NCI-H187 treated with DMSO at 0.1 percent for 48 hours (cell line): ENCODE measurements around the gene TPRN.

Experiments used
- DNase-seq: peaks from one replicate; lab custom pipeline; 2025; lab: John Stamatoyannopoulos, UW

The TPRN gene

DNA sequence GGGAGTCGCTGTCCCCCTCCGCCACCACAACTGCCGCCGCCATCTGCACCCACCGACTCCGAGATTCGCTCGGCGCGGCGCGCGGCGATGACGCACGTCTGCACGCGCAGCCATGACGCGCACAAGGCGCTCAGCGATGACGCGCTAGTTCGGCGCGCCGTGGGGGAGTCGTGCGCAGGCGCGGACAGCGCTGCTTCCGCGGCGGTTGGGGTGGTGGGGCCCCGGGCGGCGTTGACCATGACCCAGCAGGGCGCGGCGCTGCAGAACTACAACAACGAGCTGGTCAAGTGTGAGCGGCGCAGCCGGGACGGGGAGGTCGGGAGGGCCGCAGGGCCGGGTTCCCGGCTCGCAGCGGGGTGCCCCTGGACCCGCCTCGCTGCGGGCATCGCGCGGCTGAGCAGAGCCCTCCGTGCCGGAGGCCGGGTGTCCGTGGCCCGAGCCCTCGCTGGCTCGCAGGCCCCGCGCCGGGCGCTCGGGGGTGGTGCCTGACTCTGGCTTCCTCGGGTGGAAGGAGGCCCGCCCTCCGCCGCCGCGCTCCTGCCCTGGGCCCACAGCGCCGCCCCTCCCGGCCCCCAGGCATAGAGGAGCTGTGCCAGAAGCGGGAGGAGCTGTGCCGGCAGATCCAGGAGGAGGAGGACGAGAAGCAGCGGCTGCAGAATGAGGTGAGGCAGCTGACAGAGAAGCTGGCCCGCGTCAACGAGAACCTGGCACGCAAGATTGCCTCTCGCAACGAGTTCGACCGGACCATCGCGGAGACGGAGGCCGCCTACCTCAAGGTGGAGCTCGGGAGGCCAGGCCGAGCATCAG is 11.8 kb downstream of the TPRN start, which contains the start of the genes ANAPC2 and SSNA1:
Gene ANAPC2, minus strand, starts transcription at position 71 of the 807 bp plus-strand sequence. Its CDS starts 28 bp downstream, at position 43.
Gene SSNA1, plus strand, starts transcription at position 187 of the 807 bp plus-strand sequence. Its CDS starts 51 bp downstream, at position 238.
- DNase-seq: no peak

DNA sequence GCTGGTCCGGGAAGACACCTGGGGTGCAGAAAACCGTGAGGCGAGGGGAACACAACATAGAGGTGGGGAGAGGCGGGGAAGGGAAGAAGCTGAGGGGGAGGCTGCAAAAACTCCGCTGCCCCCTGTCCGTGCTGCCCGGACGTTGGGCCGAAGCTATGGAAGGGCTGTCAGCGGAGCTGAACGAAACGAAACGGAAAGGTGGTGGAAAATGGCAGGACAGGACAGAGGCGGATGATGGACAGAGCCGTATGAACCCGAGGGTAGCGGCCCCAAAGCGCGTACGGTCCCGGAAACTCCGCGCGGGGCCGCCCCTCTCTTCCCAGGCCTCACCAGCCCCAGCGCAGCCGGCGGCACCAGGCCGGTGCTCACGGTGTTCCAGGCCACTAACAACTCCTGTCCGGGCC is 12.5 kb downstream of the TPRN start:
- no peak for DNase-seq

DNA sequence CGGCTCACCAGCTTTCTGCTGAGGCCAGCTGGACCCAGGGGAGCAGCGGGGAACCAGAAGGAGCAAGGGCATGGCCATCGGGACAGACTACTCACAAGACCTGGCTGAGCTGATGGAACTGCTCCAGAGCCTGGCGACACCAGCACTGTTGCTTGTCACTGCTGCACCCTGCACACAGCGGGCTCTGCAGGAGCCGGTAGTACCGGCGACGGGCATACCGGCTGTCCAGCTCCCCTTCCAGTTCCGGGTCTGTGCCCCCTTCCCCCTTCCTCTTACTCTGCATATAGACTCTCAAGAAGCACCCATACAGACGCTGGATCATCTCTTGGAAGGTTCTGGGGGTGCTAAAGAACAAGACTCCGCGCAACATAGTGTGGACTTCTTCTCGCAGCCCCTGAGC is 13.2 kb downstream of the TPRN start:
- no peak for DNase-seq

GRCh38 chr9:137186385-137186784 is 14.2 kb downstream of the TPRN start:
- DNase-seq: no peak

DNA sequence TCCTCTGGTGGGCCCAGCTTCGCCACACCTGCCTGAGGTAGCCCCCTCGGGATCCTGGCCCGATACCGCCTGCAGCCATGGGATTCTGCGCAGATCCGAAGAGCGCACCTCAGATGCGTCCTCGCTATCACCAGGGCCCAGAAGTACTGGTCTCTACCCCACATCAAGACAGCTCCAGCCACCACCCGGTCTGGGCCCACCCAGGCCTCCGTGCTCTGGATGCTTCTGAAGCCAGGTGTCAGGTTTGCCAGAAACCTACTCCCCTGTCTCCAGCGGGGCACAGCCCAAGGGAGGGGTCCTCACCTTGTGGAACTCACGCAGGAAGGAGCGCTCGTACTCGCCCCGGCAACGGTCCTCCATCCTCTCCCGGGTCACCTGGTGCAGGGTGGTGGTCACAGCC is 14.6 kb downstream of the TPRN start:
- DNase-seq: no peak

DNA sequence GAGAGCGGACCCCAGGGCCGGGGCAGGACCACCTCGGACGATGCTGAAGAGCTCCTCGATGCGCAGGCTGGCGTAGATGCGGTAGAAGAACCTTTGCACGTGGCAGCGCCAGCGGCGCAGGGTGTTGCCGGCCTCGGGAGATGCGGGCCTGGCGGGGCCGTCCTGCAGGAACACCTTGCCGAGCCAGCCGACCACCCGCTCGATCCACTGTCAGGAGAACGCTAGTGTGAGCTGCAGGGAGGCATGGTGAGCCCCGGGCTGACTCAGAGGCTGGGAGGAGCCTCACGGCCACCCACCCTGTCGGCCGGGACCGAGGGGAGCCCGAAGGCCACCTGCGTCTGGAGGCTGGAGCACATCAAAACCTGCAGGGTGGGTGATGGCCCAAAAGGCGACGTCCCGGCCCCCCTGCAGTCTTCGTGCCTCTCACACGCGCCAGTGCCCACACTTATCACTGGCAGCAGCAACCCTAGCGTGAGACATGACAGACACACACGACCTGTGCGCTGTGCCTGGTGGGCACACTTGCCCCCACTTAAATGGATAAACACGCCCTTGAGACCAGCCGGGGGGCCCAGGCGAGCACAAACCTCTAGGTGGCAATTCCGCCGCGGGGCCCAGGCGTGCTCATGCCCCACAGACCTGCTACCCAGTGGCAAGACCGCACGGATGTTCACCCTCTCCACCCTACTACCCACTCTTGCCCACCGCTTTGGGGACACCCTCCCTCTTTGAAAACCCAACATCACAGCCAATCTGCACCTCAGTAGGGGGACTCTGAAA is 15.5 kb downstream of the TPRN start:
- DNase-seq: no peak

DNA sequence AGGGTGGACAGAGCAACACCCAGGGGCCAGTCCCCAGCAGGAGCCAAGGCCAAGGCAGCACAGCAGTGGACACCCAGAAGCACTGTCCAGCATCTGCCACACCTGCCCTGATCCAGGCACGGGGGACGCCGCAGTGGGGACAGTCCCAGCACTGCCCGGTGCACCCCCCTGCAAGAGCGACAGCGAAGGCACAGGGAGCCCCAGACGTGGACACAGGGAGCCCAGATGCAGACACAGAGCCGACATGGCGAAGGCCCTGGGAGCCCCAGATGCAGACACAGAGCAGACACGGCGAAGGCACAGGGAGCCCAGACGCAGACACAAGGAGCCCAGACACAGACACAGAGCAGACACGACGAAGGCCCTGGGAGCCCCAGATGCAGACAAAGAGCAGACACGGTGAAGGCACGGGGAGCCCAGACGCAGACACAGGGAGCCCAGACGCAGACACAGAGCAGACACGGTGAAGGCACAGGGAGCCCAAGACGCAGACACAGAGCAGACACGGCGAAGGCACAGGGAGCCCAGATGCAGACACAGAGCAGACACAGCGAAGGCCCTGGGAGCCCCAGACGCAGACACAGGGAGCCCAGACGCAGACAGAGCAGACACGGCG is 16.5 kb downstream of the TPRN start:
- no peak for DNase-seq

DNA sequence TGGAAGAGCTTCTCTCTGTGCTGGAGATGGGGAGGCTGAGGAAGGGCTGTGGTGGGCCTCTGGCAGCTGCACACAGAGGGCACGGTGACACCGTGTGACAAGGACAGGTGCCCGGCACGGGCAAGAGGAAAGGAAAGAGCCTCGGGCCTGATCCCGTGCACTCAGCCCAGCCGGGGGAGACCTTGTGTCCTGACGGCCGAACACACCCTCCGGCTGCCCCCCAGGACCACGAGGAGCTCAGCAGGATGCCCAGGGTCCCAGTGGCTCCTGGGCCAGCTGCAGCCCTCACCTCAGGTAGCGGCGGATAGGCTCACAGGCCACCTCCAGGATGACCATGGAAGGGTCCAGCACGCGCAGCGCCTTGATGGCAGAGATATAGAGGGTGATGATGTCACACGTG is 17.7 kb downstream of the TPRN start:
- no peak for DNase-seq

GRCh38 chr9:137181680-137182079 is 18.9 kb downstream of the TPRN start:
- no peak for DNase-seq

DNA sequence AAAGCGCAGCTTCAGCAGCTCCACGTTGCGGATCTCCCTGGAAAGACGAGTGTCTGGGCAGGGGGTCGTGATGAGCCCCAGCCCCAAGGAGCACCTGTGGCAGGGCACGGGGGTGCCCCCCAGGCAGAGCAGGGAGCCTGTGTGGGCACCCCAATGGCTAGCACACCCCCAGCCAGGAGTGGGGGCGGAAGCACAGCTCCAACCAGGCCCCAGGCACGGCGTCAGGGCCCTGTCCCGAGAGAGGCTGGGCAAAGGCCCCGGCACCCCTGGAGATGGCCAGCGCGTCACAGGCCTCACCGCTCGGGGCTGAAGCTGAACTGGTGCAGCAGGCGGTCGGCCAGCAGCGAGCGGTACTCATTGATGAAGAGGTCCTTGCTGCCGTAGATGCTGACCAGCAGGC is 20.1 kb downstream of the TPRN start:
- DNase-seq: no peak

DNA sequence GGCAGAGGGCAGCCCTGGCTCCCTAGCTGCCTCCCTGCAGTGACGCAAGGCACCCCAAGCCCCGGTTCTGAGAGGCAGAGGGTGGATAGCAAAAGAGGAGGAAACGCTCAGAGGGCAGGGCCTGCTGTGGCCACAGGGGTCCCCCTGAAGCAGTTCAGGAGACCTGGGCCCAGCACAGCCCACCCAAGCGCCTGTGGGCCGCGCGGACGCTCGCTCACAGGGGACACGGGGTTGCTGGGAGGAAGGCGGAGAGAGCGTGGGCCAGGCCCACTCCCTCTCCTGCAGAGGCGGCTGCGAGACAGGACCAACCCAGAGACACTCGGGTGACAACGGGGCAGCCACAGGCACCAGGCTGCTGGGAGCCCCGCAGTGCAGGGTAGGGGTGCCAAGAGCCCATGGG is 20.8 kb downstream of the TPRN start:
- DNase-seq: no peak

- DNase-seq: no peak
Observed at GRCh38 chr9:137178939-137179630, 21.5 kb downstream of the TPRN start.

GRCh38 chr9:137178201-137178938 is 22.2 kb downstream of the TPRN start:
- DNase-seq: no peak

- DNase-seq: no peak
Observed at GRCh38 chr9:137176302-137177182, 24.0 kb downstream of the TPRN start.

GRCh38 chr9:137175345-137175961 is 25.1 kb downstream of the TPRN start:
- DNase-seq: no peak

GRCh38 chr9:137174722-137175293 is 25.7 kb downstream of the TPRN start:
- no peak for DNase-seq

GRCh38 chr9:137173796-137174664 is 26.5 kb downstream of the TPRN start:
- DNase-seq: no peak
